SK-N-SH treated with all-trans-retinoic acid at 6 μM for 48 hours (cell line): ENCODE measurements around the gene CSN2.

ENCODE experiments used
- ARNTL ChIP-seq: fragments of 450-650 bp; formaldehyde crosslinking; IDR thresholded peaks from 2 replicates; pipeline ENCODE4 v1.5.0; 2020; ENCODE audit warnings: low read depth, mild to moderate bottlenecking, moderate library complexity, borderline replicate concordance
- BACH2 ChIP-seq: fragments of 250-450 bp; sonication (Bioruptor Pico); IDR thresholded peaks from 2 replicates; pipeline ENCODE4 v1.9.0; 2021; ENCODE audit warnings: mild to moderate bottlenecking, borderline replicate concordance
- CSDC2 ChIP-seq: fragments of 250-450 bp; sonication (Bioruptor Pico); IDR thresholded peaks from 2 replicates; pipeline ENCODE4 v1.5.0; 2020; ENCODE audit warnings: mild to moderate bottlenecking, moderate library complexity
- OSR1 ChIP-seq: fragments of 250-450 bp; sonication (Bioruptor Pico); IDR thresholded peaks from 2 replicates; pipeline ENCODE4 v1.8.0; 2022; ENCODE audit warnings: moderate library complexity, mild to moderate bottlenecking, inconsistent platforms
- PPARA ChIP-seq: fragments of 250-450 bp; sonication (Bioruptor Pico); IDR thresholded peaks from 2 replicates; pipeline ENCODE4 v1.5.0; 2020; ENCODE audit warnings: mild to moderate bottlenecking, borderline replicate concordance
- TCF4 ChIP-seq: fragments of 250-450 bp; sonication (Bioruptor Pico); IDR thresholded peaks from 2 replicates; pipeline ENCODE4 v1.8.0; 2021; ENCODE audit warnings: mild to moderate bottlenecking, moderate library complexity, borderline replicate concordance
- TOX ChIP-seq: fragments of 250-450 bp; sonication (Bioruptor Pico); IDR thresholded peaks from 2 replicates; pipeline ENCODE4 v1.8.0; 2021; ENCODE audit warnings: mild to moderate bottlenecking, moderate library complexity, borderline replicate concordance
- ZC3H10 ChIP-seq: fragments of 250-450 bp; sonication (Bioruptor Pico); IDR thresholded peaks from 2 replicates; pipeline ENCODE4 v1.5.1; 2021; ENCODE audit warnings: mild to moderate bottlenecking, moderate library complexity
- ZFP3 ChIP-seq: fragments of 250-450 bp; sonication (Bioruptor Pico); IDR thresholded peaks from 2 replicates; pipeline ENCODE4 v1.5.0; 2020; ENCODE audit warnings: mild to moderate bottlenecking, moderate library complexity
- ZFP30 ChIP-seq: fragments of 450-650 bp; formaldehyde crosslinking; IDR thresholded peaks from 2 replicates; pipeline ENCODE4 v1.5.0; 2022; ENCODE audit warnings: mild to moderate bottlenecking, moderate library complexity
- ZNF565 ChIP-seq: fragments of 450-650 bp; formaldehyde crosslinking; conservative IDR thresholded peaks from 2 replicates; pipeline ENCODE4 v1.5.0; 2020; ENCODE audit warnings: low read depth, mild to moderate bottlenecking, moderate library complexity
- ZNF8 ChIP-seq: fragments of 450-650 bp; formaldehyde crosslinking; IDR thresholded peaks from 2 replicates; pipeline ENCODE4 v1.5.0; 2020; ENCODE audit warnings: mild to moderate bottlenecking, moderate library complexity
- TF ChIP-seq, protein P1 (sequence below): fragments of 250-450 bp; sonication (Bioruptor Pico); IDR thresholded peaks from 2 replicates; pipeline ENCODE4 v1.8.0; 2020; ENCODE audit warnings: mild to moderate bottlenecking, moderate library complexity, borderline replicate concordance
- TF ChIP-seq, protein P2 (sequence below): fragments of 250-450 bp; sonication (Bioruptor Pico); IDR thresholded peaks from 2 replicates; pipeline ENCODE4 v1.5.1; 2020; ENCODE audit warnings: low read depth, mild to moderate bottlenecking, moderate library complexity

DNA sequence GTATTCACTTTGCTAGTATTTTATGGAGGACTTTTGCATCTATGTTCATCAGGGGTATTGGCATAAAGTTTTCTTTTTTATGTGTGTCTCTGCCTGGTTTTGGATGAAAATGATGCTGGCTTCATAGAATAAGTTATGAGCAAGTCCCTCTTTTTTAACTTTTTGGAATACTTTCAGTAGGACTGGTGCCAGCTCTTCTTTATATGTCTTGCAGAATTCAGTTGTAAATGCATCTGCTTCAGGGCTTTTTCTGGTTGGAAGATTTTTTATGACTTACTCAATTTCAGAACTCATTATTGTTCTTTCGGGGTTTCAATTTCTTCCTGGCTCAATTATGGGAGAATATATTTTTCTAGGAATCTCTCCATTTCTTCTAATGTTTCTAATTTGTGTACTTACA is 9.1 kb upstream of the CSN2 start:
- TF ChIP-seq ARNTL (no peak), ZFP3 (no peak), ZNF8 (no peak), OSR1 (CRISPR knock-in tag) (no peak), TCF4 (CRISPR knock-in tag) (no peak), ZNF565 (CRISPR knock-in tag) (no peak), TOX (CRISPR knock-in tag) (no peak), ZC3H10 (no peak), ZFP30 (no peak), PPARA (no peak), CSDC2 (CRISPR knock-in tag) (no peak), BACH2 (CRISPR knock-in tag) (no peak)
- TF ChIP-seq, protein P1, sequence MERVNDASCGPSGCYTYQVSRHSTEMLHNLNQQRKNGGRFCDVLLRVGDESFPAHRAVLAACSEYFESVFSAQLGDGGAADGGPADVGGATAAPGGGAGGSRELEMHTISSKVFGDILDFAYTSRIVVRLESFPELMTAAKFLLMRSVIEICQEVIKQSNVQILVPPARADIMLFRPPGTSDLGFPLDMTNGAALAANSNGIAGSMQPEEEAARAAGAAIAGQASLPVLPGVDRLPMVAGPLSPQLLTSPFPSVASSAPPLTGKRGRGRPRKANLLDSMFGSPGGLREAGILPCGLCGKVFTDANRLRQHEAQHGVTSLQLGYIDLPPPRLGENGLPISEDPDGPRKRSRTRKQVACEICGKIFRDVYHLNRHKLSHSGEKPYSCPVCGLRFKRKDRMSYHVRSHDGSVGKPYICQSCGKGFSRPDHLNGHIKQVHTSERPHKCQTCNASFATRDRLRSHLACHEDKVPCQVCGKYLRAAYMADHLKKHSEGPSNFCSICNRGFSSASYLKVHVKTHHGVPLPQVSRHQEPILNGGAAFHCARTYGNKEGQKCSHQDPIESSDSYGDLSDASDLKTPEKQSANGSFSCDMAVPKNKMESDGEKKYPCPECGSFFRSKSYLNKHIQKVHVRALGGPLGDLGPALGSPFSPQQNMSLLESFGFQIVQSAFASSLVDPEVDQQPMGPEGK = no peak
- TF ChIP-seq, protein P2, sequence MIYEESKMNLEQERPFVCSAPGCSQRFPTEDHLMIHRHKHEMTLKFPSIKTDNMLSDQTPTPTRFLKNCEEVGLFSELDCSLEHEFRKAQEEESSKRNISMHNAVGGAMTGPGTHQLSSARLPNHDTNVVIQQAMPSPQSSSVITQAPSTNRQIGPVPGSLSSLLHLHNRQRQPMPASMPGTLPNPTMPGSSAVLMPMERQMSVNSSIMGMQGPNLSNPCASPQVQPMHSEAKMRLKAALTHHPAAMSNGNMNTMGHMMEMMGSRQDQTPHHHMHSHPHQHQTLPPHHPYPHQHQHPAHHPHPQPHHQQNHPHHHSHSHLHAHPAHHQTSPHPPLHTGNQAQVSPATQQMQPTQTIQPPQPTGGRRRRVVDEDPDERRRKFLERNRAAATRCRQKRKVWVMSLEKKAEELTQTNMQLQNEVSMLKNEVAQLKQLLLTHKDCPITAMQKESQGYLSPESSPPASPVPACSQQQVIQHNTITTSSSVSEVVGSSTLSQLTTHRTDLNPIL (CRISPR knock-in tag) = no peak
